ENCODE results near the gene SCAF4. TPM values are rescaled to one million over a fixed set of nuclear protein-coding genes. Genes with fewer than 3 reads are reported as not detected.
"Not testable (repeated sequence)": the region's sequence is repeated elsewhere in the genome, so short reads cannot be mapped to it uniquely, and the experiment has no call there.

Gene SCAF4
- total RNA-seq, 1 donor from 2014 or later: 31.9 TPM

DNA sequence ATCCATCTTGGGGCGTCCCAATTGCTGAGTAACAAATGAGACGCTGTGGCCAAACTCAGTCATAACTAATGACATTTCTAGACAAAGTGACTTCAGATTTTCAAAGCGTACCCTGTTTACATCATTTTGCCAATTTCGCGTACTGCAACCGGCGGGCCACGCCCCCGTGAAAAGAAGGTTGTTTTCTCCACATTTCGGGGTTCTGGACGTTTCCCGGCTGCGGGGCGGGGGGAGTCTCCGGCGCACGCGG, 72.7 kb downstream of the SCAF4 start:
- Histone ChIP-seq H3K9ac (no peak overlapping the region), H3K4me1 (peaks cover 6% of the 10 kb centered on the region), H4K20me1 (ENCODE audit: low read depth) (peaks cover 28% of the 10 kb centered on the region), H3K79me2 (ENCODE audit: low read depth) (peaks cover 41% of the 10 kb centered on the region), H3F3A (ENCODE audit: low read depth) (no peaks in the 10 kb centered on the region), H3K36me3 (peaks cover 10% of the 10 kb centered on the region), H3K27ac (no peak overlapping the region), H3K27me3 (no peaks in the 10 kb centered on the region), H3K4me3 (peak overlapping the region; percentile 77), H2AFZ (replicated peaks) (peak overlapping the region; percentile 11), H3K4me2 (peak overlapping the region; percentile 94), H3K9me3 (ENCODE audit: low read depth) (no peaks in the 10 kb centered on the region)
- Mint-ChIP-seq H3K4me3 (peak overlapping the region; percentile 100), H3K27ac (no peak overlapping the region), H3K4me1 (peaks cover 32% of the 10 kb centered on the region), H3K36me3 (peaks cover 16% of the 10 kb centered on the region), H3K9me3 (no peaks in the 10 kb centered on the region), H3K27me3 (ENCODE audit: insufficient read depth, low read depth) (peaks cover 7% of the 10 kb centered on the region)
- TF ChIP-seq EZH2 (IDR thresholded peaks at IDR 0.05): no peak
- TF ChIP-seq, protein P1, sequence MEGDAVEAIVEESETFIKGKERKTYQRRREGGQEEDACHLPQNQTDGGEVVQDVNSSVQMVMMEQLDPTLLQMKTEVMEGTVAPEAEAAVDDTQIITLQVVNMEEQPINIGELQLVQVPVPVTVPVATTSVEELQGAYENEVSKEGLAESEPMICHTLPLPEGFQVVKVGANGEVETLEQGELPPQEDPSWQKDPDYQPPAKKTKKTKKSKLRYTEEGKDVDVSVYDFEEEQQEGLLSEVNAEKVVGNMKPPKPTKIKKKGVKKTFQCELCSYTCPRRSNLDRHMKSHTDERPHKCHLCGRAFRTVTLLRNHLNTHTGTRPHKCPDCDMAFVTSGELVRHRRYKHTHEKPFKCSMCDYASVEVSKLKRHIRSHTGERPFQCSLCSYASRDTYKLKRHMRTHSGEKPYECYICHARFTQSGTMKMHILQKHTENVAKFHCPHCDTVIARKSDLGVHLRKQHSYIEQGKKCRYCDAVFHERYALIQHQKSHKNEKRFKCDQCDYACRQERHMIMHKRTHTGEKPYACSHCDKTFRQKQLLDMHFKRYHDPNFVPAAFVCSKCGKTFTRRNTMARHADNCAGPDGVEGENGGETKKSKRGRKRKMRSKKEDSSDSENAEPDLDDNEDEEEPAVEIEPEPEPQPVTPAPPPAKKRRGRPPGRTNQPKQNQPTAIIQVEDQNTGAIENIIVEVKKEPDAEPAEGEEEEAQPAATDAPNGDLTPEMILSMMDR (IDR thresholded peaks at IDR 0.05): no peak
- no peak for TF ChIP-seq EZH2phosphoT487 (IDR thresholded peaks at IDR 0.05)
- DNase-seq (ENCODE audit: low spot score): no peak

DNA sequence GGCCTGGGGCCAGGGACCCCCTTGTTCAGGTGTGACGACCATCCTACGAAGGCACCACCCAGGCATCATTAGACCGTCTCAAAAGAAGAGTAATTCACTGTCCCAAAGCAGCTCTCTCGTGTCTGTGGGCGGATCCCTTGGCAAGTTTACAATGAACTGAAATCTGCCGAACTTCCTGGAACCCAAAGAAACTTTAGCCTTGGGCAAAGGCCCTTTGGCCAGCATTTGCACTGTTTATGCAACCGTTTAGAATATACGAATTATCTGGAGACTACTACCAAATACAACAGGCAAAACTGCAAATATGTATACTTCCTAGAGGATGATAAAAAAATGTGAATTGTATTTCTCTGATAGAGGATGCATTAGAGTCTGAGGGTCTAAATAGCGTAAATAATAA, 73.9 kb downstream of the SCAF4 start:
- no peaks in the 10 kb centered on the region for H3F3A ChIP-seq (ENCODE audit: low read depth)
- peaks cover 30% of the 10 kb centered on the region for H3K4me1 Mint-ChIP-seq
- no peak overlapping the region for H3K27ac Mint-ChIP-seq
- no peak overlapping the region for H3K4me2 ChIP-seq
- H2AFZ ChIP-seq (replicated peaks): no peak overlapping the region
- peaks cover 13% of the 10 kb centered on the region for H3K36me3 Mint-ChIP-seq
- no peaks in the 10 kb centered on the region for H3K27me3 ChIP-seq
- peaks cover 10% of the 10 kb centered on the region for H3K36me3 ChIP-seq
- DNase-seq (ENCODE audit: low spot score): no peak
- no peak overlapping the region for H3K27ac ChIP-seq
- H3K9me3 ChIP-seq (ENCODE audit: low read depth): no peaks in the 10 kb centered on the region
- peaks cover 22% of the 10 kb centered on the region for H4K20me1 ChIP-seq (ENCODE audit: low read depth)
- H3K4me3 ChIP-seq: no peak overlapping the region
- no peak overlapping the region for H3K9ac ChIP-seq
- H3K9me3 Mint-ChIP-seq: no peaks in the 10 kb centered on the region
- peaks cover 29% of the 10 kb centered on the region for H3K79me2 ChIP-seq (ENCODE audit: low read depth)
- TF ChIP-seq EZH2 (IDR thresholded peaks at IDR 0.05): no peak
- TF ChIP-seq, protein P1 (IDR thresholded peaks at IDR 0.05): no peak
- TF ChIP-seq EZH2phosphoT487 (IDR thresholded peaks at IDR 0.05): no peak
- peaks cover 6% of the 10 kb centered on the region for H3K4me1 ChIP-seq
- peaks cover 7% of the 10 kb centered on the region for H3K27me3 Mint-ChIP-seq (ENCODE audit: insufficient read depth, low read depth)
- no peak overlapping the region for H3K4me3 Mint-ChIP-seq

DNA sequence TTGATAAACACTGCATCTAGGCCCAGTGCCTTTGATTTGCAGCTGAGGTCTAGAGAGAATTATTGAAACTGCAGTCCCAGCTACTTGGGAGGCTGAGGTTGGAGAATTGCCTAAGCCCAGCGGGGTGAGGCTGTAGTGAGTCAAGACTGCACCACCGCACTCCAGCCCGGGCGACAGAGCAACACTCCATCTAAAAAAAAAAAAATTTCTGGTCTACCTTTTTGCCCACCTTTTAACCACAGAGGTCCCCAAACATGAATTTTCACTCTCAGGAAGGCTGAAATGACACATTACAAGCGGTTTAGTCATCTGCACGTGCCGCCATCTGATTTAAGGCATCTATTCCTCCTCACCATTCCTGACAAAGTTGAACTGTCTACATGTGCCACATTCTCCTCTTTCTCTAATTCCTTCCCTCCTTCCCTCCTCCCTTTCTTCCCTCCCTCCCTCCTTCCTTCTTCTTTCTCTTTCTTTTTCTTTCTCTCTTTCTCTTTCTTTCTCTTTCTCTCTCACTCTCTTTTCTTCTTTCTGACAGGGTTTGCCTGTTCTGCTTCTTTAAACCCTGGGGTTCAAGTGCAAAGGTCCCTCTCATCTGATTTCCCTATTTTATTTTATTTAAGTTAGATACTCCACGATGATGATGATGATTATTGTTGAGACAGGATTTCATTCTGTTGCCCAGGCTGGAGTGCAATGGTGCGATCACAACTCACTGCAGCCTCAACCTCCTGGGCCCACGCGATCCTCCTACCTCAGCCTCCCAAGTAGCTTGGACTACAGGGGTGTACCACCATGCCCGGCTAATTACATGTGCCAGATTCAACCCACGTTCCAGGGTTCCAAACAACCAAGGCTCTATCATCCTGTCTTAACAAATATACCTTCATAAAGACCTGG, 75.5 kb downstream of the SCAF4 start:
- no peaks in the 10 kb centered on the region for H3K9me3 Mint-ChIP-seq
- peaks cover 4% of the 10 kb centered on the region for H3K36me3 Mint-ChIP-seq
- no peaks in the 10 kb centered on the region for H3K36me3 ChIP-seq
- peaks cover 7% of the 10 kb centered on the region for H3K27me3 Mint-ChIP-seq (ENCODE audit: insufficient read depth, low read depth)
- H3K27ac Mint-ChIP-seq: no peak overlapping the region
- peaks cover 15% of the 10 kb centered on the region for H3K79me2 ChIP-seq (ENCODE audit: low read depth)
- no peak overlapping the region for H3K9ac ChIP-seq
- peaks cover 14% of the 10 kb centered on the region for H4K20me1 ChIP-seq (ENCODE audit: low read depth)
- DNase-seq (ENCODE audit: low spot score): no peak
- H3K4me3 ChIP-seq: no peak overlapping the region
- H3K27ac ChIP-seq: no peak overlapping the region
- no peaks in the 10 kb centered on the region for H3K9me3 ChIP-seq (ENCODE audit: low read depth)
- no peak overlapping the region for H2AFZ ChIP-seq (replicated peaks)
- H3K4me1 Mint-ChIP-seq: peaks cover 22% of the 10 kb centered on the region
- TF ChIP-seq, protein P1 (IDR thresholded peaks at IDR 0.05): no peak
- TF ChIP-seq EZH2phosphoT487 (IDR thresholded peaks at IDR 0.05) (no peak), EZH2 (IDR thresholded peaks at IDR 0.05) (no peak)
- H3K4me3 Mint-ChIP-seq: no peak overlapping the region
- no peak overlapping the region for H3K4me2 ChIP-seq
- peaks cover 6% of the 10 kb centered on the region for H3K4me1 ChIP-seq
- no peaks in the 10 kb centered on the region for H3K27me3 ChIP-seq
- peaks cover under 1% of the 10 kb centered on the region for H3F3A ChIP-seq (ENCODE audit: low read depth)

DNA sequence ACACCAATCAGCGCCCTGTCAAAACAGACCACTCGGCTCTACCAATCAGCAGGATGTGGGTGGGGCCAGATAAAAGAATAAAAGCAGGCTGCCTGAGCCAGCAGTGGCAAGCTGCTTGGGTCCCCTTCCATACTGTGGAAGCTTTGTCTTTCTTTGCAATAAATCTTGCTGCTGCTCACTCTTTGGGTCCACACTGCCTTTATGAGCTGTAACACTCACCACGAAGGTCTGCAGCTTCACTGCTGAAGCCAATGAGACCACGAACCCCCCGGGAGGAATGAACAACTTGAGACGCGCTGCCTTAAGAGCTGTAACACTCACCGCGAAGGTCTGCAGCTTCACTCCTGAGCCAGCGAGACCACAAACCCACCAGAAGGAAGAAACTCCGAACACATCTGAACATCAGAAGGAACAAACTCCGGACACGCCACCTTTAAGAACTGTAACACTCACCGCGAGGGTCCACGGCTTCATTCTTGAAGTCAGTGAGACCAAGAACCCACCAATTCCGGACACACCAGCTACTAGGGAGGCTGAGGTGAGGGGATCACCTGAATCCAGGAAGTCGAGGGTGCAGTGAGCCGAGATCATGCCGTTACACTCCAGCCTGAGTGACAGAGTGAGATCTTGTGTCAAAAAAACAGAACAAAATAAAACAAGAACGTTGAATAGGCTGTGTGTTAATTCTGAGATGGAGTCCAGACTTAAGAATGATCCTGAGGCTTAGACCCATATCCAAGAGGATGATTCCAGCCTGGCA, 76.9 kb downstream of the SCAF4 start:
- not testable (repeated sequence) for H3K36me3 ChIP-seq; H3K4me1 ChIP-seq; H3K27ac Mint-ChIP-seq; H3K9me3 Mint-ChIP-seq; H2AFZ ChIP-seq (replicated peaks); H3K9me3 ChIP-seq (ENCODE audit: low read depth); H3K4me3 Mint-ChIP-seq; H3K27me3 Mint-ChIP-seq (ENCODE audit: insufficient read depth, low read depth); H3K27ac ChIP-seq; H4K20me1 ChIP-seq (ENCODE audit: low read depth); H3K9ac ChIP-seq; H3K27me3 ChIP-seq; H3K79me2 ChIP-seq (ENCODE audit: low read depth); H3K4me2 ChIP-seq; DNase-seq (ENCODE audit: low spot score); H3K36me3 Mint-ChIP-seq; H3F3A ChIP-seq (ENCODE audit: low read depth); H3K4me3 ChIP-seq
- H3K4me1 Mint-ChIP-seq: peaks cover 11% of the 10 kb centered on the region
